GM12891 (cell line): Measurements from ENCODE around the gene DNAJB4.

Experiments
- PAX5 ChIP-seq: IDR thresholded peaks from 2 replicates; pipeline ENCODE4 v1.6.1; 2011; ENCODE audit warnings: low read length, moderate library complexity, mild to moderate bottlenecking; ENCODE audit not compliant: insufficient read depth, severe bottlenecking
- POLR2A ChIP-seq: IDR thresholded peaks from 2 replicates; pipeline ENCODE4 v1.6.1; 2011; ENCODE audit warnings: low read depth, low read length, control low read depth
- POLR2AphosphoS5 ChIP-seq: IDR thresholded peaks from 2 replicates; pipeline ENCODE4 v1.6.1; 2011; ENCODE audit warnings: low read depth, low read length, control low read depth
- SPI1 ChIP-seq: IDR thresholded peaks from 2 replicates; pipeline ENCODE4 v1.6.1; 2011; ENCODE audit warnings: low read depth, low read length, control low read depth
- TAF1 ChIP-seq: IDR thresholded peaks from 2 replicates; pipeline ENCODE4 v1.6.1; 2011; ENCODE audit warnings: low read depth, low read length, control low read depth

DNA sequence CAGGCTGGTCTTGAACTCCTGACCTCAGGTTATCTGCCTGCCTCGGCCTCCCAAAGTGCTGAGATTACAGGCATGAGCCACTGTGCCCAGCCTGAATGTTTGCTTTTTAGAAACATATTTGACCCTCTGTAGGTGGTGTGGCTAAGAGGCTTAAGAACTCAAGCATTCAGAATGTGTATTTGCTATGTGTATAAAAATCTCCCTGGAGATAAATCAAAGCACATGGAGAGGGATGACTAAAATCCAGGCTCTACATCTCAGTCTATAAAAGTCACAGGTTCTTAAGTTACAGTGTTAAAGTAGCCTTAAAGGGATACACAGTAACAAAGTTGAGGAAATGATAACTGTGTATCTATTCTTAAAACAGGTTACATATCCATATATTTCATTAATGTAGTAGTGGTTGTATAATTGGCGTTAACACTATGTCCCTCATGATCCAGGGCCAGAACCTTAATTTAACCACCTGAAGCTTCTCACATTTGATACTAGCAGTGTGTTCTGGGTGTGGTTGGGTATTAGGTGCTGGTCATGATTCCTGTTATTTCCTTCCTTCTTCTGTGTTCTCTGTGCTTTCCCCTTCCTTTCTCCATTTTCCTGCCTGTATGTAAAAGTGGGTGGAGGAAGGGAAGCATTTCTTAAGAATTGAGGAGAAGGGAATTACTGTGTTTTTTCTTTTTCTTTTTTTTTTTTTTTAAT is 57.2 kb downstream of the DNAJB4 start:
- TF ChIP-seq POLR2A (no peak), POLR2AphosphoS5 (no peak), TAF1 (no peak), PAX5 (no peak), SPI1 (no peak)
